Natural killer cell (primary cell): ENCODE results near the gene REC8. TPM values are rescaled to one million over a fixed set of nuclear protein-coding genes. Genes with fewer than 3 reads are reported as not detected.
A peak's percentile ranks its signal among the peaks of the same experiment; 100 is the strongest.

Experiments
- ATAC-seq, 3 donors: fragments of 150-1000 bp in 2 of 3; fragments of 200-7000 bp in 1 of 3; cut with Tn5 transposase; 1 replicate in 1 of 3; 2 replicates in 2 of 3; pipeline ENCODE4 v1.10.0; 2021; ENCODE audit warnings: mild to moderate bottlenecking in 2 of 3, moderate library complexity in 2 of 3
- DNase-seq, 2 donors: peaks; one replicate each; pipeline versions ENCODE4 v3.0.0 to v3.0.0-alpha.2; 2013 to 2021; ENCODE audit warnings: mixed read lengths in 1 of 2
- H3K27ac ChIP-seq: one replicate; pipeline ENCODE4 v1.5.1; 2013; ENCODE audit warnings: mild to moderate bottlenecking, low read length
- H3K27me3 ChIP-seq: one replicate; pipeline ENCODE4 v1.6.1; 2013; ENCODE audit warnings: low read length; ENCODE audit not compliant: control insufficient read depth, insufficient read depth
- H3K36me3 ChIP-seq: one replicate; pipeline ENCODE4 v1.6.1; 2013; ENCODE audit warnings: low read length; ENCODE audit not compliant: control insufficient read depth, insufficient read depth
- H3K4me1 ChIP-seq: one replicate; pipeline ENCODE4 v1.6.1; 2013; ENCODE audit warnings: low read length; ENCODE audit not compliant: control insufficient read depth, insufficient read depth
- H3K4me3 ChIP-seq: one replicate; pipeline ENCODE4 v1.5.1; 2013; ENCODE audit warnings: low read length
- H3K9me3 ChIP-seq: one replicate; pipeline ENCODE4 v1.6.1; 2013; ENCODE audit warnings: low read length; ENCODE audit not compliant: control insufficient read depth, insufficient read depth
- H3K27ac Mint-ChIP-seq, 2 donors: one replicate each; pipeline ENCODE4 v1.8.0; 2022; ENCODE audit warnings: mild to moderate bottlenecking in 2 of 2, mixed read lengths in 2 of 2, moderate library complexity in 1 of 2
- H3K27me3 Mint-ChIP-seq, 2 donors: one replicate each; pipeline ENCODE4 v1.8.0; 2022; ENCODE audit warnings: low read depth in 2 of 2, mixed read lengths in 2 of 2
- H3K36me3 Mint-ChIP-seq: one replicate; pipeline ENCODE4 v1.8.0; 2022; ENCODE audit warnings: mixed read lengths
- H3K4me1 Mint-ChIP-seq, 2 donors: one replicate each; pipeline ENCODE4 v1.8.0; 2022; ENCODE audit warnings: mixed read lengths in 2 of 2
- H3K4me3 Mint-ChIP-seq: one replicate; pipeline ENCODE4 v1.8.0; 2022; ENCODE audit warnings: mild to moderate bottlenecking, moderate library complexity, mixed read lengths
- H3K9me3 Mint-ChIP-seq, 2 donors: one replicate each; pipeline ENCODE4 v1.8.0; 2022; ENCODE audit warnings: mixed read lengths in 2 of 2
- CTCF ChIP-seq: fragments of 200-600 bp; IDR thresholded peaks from one replicate; pipeline ENCODE4 v1.8.0; 2022; ENCODE audit warnings: antibody characterized with exemption
- WGBS: methylation state at CpG from one replicate; pipeline ENCODE4 v1.1.7; 2013; ENCODE audit warnings: missing lambda C conversion rate; ENCODE audit not compliant: insufficient coverage; 5-methylcytosine and 5-hydroxymethylcytosine counted together
- intact Hi-C: fragments of 100-400 bp; cut with micrococcal nuclease; formaldehyde crosslinking; loops from one replicate; pipeline ENCODE4 v1.14.2; 2022
- total RNA-seq, 4 donors: library from RNA; stranded (reverse); fragments of 120-200 nt in 1 of 4; gene quantifications; one replicate each; pipeline versions ENCODE4 v1.2.3 to v1.2.4, GENCODE V29; 2013 to 2022

REC8 gene
- total RNA-seq, 3 donors from 2014 or later (not counting 1 experiment from before 2014, with no cell fraction given) = 77.7 to 138 (median 103) TPM

- Mint-ChIP-seq H3K4me3 (no peak overlapping the region), H3K27me3 (no peaks in the 10 kb centered on the region), H3K36me3 (no peaks in the 10 kb centered on the region), H3K4me1 (peaks cover 21 to 24% of the 10 kb centered on the region in 2 donors), H3K9me3 (no peaks in the 10 kb centered on the region), H3K27ac (no peak overlapping the region)
- no peak overlapping the region for H3K27ac ChIP-seq
- intact Hi-C loops = loop anchor here (10.0 kb wide), 1 partner anchor 1209 kb away; the partner anchor contains the start of gene PRMT5
- no peaks in the 10 kb centered on the region for H3K27me3 ChIP-seq
- no peak overlapping the region for H3K4me3 ChIP-seq
- no CpG with 5 or more reads among the region's 1 CpG for WGBS
- peaks cover 30% of the 10 kb centered on the region for H3K4me1 ChIP-seq
- no peak for TF ChIP-seq CTCF
- ATAC-seq = no peak
- peaks cover 19% of the 10 kb centered on the region for H3K36me3 ChIP-seq
- no peaks in the 10 kb centered on the region for H3K9me3 ChIP-seq
- no peak for DNase-seq
Observed at GRCh38 chr14:24133735-24134134, 38.1 kb upstream of the REC8 start.

GRCh38 chr14:24135584-24135833 is 36.4 kb upstream of the REC8 start:
- Mint-ChIP-seq H3K4me1 (peaks cover 31 to 34% of the 10 kb centered on the region in 2 donors), H3K9me3 (no peaks in the 10 kb centered on the region), H3K36me3 (no peaks in the 10 kb centered on the region), H3K27me3 (no peaks in the 10 kb centered on the region), H3K4me3 (peak overlapping the region; percentile 97), H3K27ac (peak overlapping the region; percentile 91 to 94)
- 20% methylated on average over 9 of the region's 9 CpGs for WGBS
- H3K27ac ChIP-seq = peak overlapping the region; percentile 78
- no peaks in the 10 kb centered on the region for H3K9me3 ChIP-seq
- H3K4me3 ChIP-seq = peak overlapping the region; percentile 82
- no peaks in the 10 kb centered on the region for H3K27me3 ChIP-seq
- intact Hi-C loops = loop anchor here (10.0 kb wide), 1 partner anchor 1211 kb away; the partner anchor contains the start of gene PRMT5
- H3K36me3 ChIP-seq = peaks cover 25% of the 10 kb centered on the region
- H3K4me1 ChIP-seq = peaks cover 41% of the 10 kb centered on the region
- no peak for DNase-seq
- no peak for TF ChIP-seq CTCF
- no peak for ATAC-seq

GRCh38 chr14:24135834-24136683 is 35.8 kb upstream of the REC8 start, which contains the start of gene PSME1:
Gene PSME1 (plus strand): TSS chr14:24136194. CDS start chr14:24136263, 69 bp downstream.
- H3K4me3 ChIP-seq = peak within 1 kb of the TSS; percentile 82
- H3K9me3 ChIP-seq = no peaks in the 10 kb centered on the region
- H3K27me3 Mint-ChIP-seq = no peaks in the 10 kb centered on the region
- ATAC-seq = peak; percentile 95 to 99 (median 97)
- no peaks in the 10 kb centered on the region for H3K9me3 Mint-ChIP-seq
- H3K27me3 ChIP-seq = no peaks in the 10 kb centered on the region
- intact Hi-C loops = loop anchor here (1.0 to 10.0 kb wide), 3 partner anchors 11 to 1211 kb away; partner anchors contain the start of genes DCAF11, NRL, PRMT5 and RNF31
- peaks cover 37 to 39% of the 10 kb centered on the region in 2 donors for H3K4me1 Mint-ChIP-seq
- H3K4me3 Mint-ChIP-seq = peak within 1 kb of the TSS; percentile 97
- H3K36me3 ChIP-seq = peaks cover 25% of the 10 kb centered on the region
- H3K27ac Mint-ChIP-seq = peak within 1 kb of the TSS; percentile 91 to 94
- peak; percentile 95 to 97 for DNase-seq
- H3K36me3 Mint-ChIP-seq = no peaks in the 10 kb centered on the region
- H3K4me1 ChIP-seq = peaks cover 47% of the 10 kb centered on the region
- peak within 1 kb of the TSS; percentile 93 for H3K27ac ChIP-seq
- TF ChIP-seq CTCF = no peak
- WGBS = 0% methylated on average over 75 of the region's 75 CpGs
